HepG2 (cell line): ENCODE data around the gene METAP1D. TPM values are rescaled to one million over a fixed set of nuclear protein-coding genes. Genes with fewer than 3 reads are reported as not detected.

ENCODE experiments used
- ATAC-seq: fragments of 200-7000 bp; cut with Tn5 transposase; 3 replicates; pipeline ENCODE4 v1.9.1; 2020; ENCODE audit warnings: mild to moderate bottlenecking, moderate library complexity
- BruUV-seq: library from RNA; stranded (reverse); fragments of 400-500 nt; replicated peaks from 2 replicates; lab custom pipeline; 2021; lab: Mats Ljungman, UMichigan
- CTCF ChIA-PET: fragments of 300-600 bp; formaldehyde crosslinking; extraction: SDS; loops from one replicate; lab custom pipeline; 2021; ENCODE audit warnings: low total read pairs, inconsistent platforms, low intra/inter-chr PET ratio; lab: Yijun Ruan, JAX
- POLR2A ChIA-PET: fragments of 350-600 bp; sonication (Branson Sonifier 250); formaldehyde crosslinking; loops from one replicate; lab custom pipeline; 2020; ENCODE audit warnings: antibody characterized with exemption, inconsistent platforms; lab: Yijun Ruan, JAX
- DNase-seq: peaks from one replicate; pipeline ENCODE4 v3.0.0-alpha.2; 2015; ENCODE audit warnings: low spot score
- FAIRE-seq: peaks from 3 replicates; lab custom pipeline; 2011; peaks lifted over from hg19 to GRCh38; lab: Jason Lieb, UNC
- H2AFZ ChIP-seq: one replicate; pipeline ENCODE4 v1.6.1; 2011; ENCODE audit warnings: low read length, inconsistent platforms
- H3K27ac ChIP-seq: fragments of 300-600 bp; 3 replicates; pipeline ENCODE4 v1.8.0; 2011; ENCODE audit warnings: mixed run types, mild to moderate bottlenecking, mixed read lengths, low read length, inconsistent platforms; ENCODE audit not compliant: insufficient read depth; ENCODE audit errors: extremely low read length
- H3K27me3 ChIP-seq, 2 experiments: fragments of 200-600 bp in 1 of 2; 2 replicates in 1 of 2; 3 replicates in 1 of 2; pipeline versions ENCODE4 v1.6.0 to v1.8.0; 2011; ENCODE audit warnings: low read length in 2 of 2, mild to moderate bottlenecking in 2 of 2, moderate library complexity in 2 of 2, inconsistent platforms in 1 of 2; ENCODE audit not compliant: insufficient read depth in 2 of 2, control insufficient read depth in 1 of 2
- H3K36me3 ChIP-seq, 2 experiments: fragments of 200-600 bp in 1 of 2; replicated peaks in 1 of 2; 2 replicates in 1 of 2; 3 replicates in 1 of 2; pipeline versions ENCODE4 v1.5.1 to v1.8.0; 2011; ENCODE audit warnings: low read length in 2 of 2, inconsistent platforms in 1 of 2; ENCODE audit not compliant: insufficient read depth in 2 of 2, control insufficient read depth in 1 of 2
- H3K4me1 ChIP-seq: 2 replicates; pipeline ENCODE4 v1.5.1; 2012; ENCODE audit warnings: low read length, inconsistent platforms; ENCODE audit not compliant: insufficient read depth
- H3K4me2 ChIP-seq: 2 replicates; pipeline ENCODE4 v1.6.0; 2011; ENCODE audit warnings: low read depth, low read length, inconsistent platforms
- H3K4me3 ChIP-seq, 3 experiments: fragments of 200-600 bp in 1 of 3; sonication (generic), shearing (Covaris generic) in 1 of 3; replicated peaks in 1 of 3; 2 replicates each; pipeline ENCODE4 v1.5.1; 2011 to 2016; ENCODE audit warnings: low read length in 3 of 3, inconsistent platforms in 2 of 3, low read depth in 2 of 3, mild to moderate bottlenecking in 2 of 3, control low read depth in 1 of 3, mixed read lengths in 1 of 3; ENCODE audit not compliant: insufficient read depth in 1 of 3
- H3K79me2 ChIP-seq: one replicate; pipeline ENCODE4 v1.6.1; 2011; ENCODE audit warnings: low read length, inconsistent platforms; ENCODE audit not compliant: insufficient read depth
- H3K9ac ChIP-seq: 2 replicates; pipeline ENCODE4 v1.6.0; 2011; ENCODE audit warnings: mild to moderate bottlenecking, low read depth, low read length, inconsistent platforms; ENCODE audit not compliant: insufficient read depth
- H3K9me3 ChIP-seq: 2 replicates; pipeline ENCODE4 v1.5.1; 2012; ENCODE audit warnings: mild to moderate bottlenecking, low read length
- H4K20me1 ChIP-seq: 2 replicates; pipeline ENCODE4 v1.6.0; 2011; ENCODE audit warnings: inconsistent platforms, mild to moderate bottlenecking, low read length, moderate library complexity; ENCODE audit not compliant: insufficient read depth
- CBX2 ChIP-seq, 2 experiments: fragments of 200-600 bp in 1 of 2; sonication (generic); formaldehyde crosslinking in 1 of 2; IDR thresholded peaks; 2 replicates each; pipeline versions ENCODE4 v1.7.0 to v1.8.1; 2018 to 2022; ENCODE audit warnings: low read depth in 2 of 2, low read length in 1 of 2, mild to moderate bottlenecking in 1 of 2, missing genetic modification reagents in 1 of 2
- PHF5A ChIP-seq: IDR thresholded peaks from one replicate; pipeline ENCODE4 v1.6.1; 2018; ENCODE audit warnings: low read depth, missing genetic modification reagents; ENCODE audit not compliant: unreplicated experiment
- ZNF644 ChIP-seq: IDR thresholded peaks from 2 replicates; pipeline ENCODE4 v1.6.1; 2016; ENCODE audit warnings: low read depth
- ZNF703 ChIP-seq: sonication (generic); formaldehyde crosslinking; IDR thresholded peaks from 2 replicates; pipeline ENCODE4 v1.5.1; 2020; ENCODE audit warnings: missing genetic modification reagents, mild to moderate bottlenecking, moderate library complexity, borderline replicate concordance
- ZNF780A ChIP-seq: sonication (generic); formaldehyde crosslinking; IDR thresholded peaks from 2 replicates; pipeline ENCODE4 v1.8.0; 2022; ENCODE audit warnings: mild to moderate bottlenecking, missing genetic modification reagents, moderate library complexity
- WGBS: methylation state at CpG from one replicate; pipeline ENCODE4 v1.1.6; 2017; ENCODE audit warnings: low lambda C conversion rate; 5-methylcytosine and 5-hydroxymethylcytosine counted together
- in situ Hi-C: cut with HindIII; loops from 2 replicates; pipeline ENCODE4 v1.10.0; 2017; ENCODE audit warnings: low pct_unique_long_range_greater_than_20kb; ENCODE audit not compliant: extremely low pct_ligation_motif_present
- intact Hi-C: fragments of 100-400 bp; cut with micrococcal nuclease; formaldehyde crosslinking; loops from one replicate; pipeline ENCODE4 v1.10.0; 2022; ENCODE audit not compliant: unreplicated experiment
- polyA plus RNA-seq, 8 experiments: library from polyadenylated mRNA; depleted of rRNA in 3 of 8; stranded (reverse) in 7 of 8; unstranded in 1 of 8; fragments of >200 nt; fragmentation: Illumina TruSeq in 4 of 8; extraction: Trizol in 4 of 8; gene quantifications; 2 replicates each; pipeline versions ENCODE4 v1.2.1 to v1.2.3, GENCODE V29; 2011 to 2016; ENCODE audit warnings: low read depth in 4 of 8, missing spikeins in 1 of 8, mixed read lengths in 1 of 8; ENCODE audit not compliant: insufficient read depth in 1 of 8
- total RNA-seq, 5 experiments: library from RNA; depleted of rRNA; stranded (reverse); fragments of >200 nt; fragmentation: Illumina TruSeq; extraction: Trizol; gene quantifications; 2 replicates each; pipeline ENCODE4 v1.2.3, GENCODE V29; 2016; ENCODE audit warnings: low read depth in 1 of 5

METAP1D gene
- total and polyA plus RNA-seq, 2 of the 13 experiments (the other 11 are each of a cell fraction or from before 2014, with no cell fraction given): 14.7 to 21.6 TPM

- no peak for TF ChIP-seq PHF5A (CRISPR knock-in tag)
- no peak for TF ChIP-seq ZNF780A (CRISPR knock-in tag)
- no peak for TF ChIP-seq ZNF703 (CRISPR knock-in tag)
- TF ChIP-seq, all 625 proteins: peak for 13
These were observed 90.5 kb downstream of the METAP1D start (continued) for GRCh38 chr2:172090044-172090961.

DNA sequence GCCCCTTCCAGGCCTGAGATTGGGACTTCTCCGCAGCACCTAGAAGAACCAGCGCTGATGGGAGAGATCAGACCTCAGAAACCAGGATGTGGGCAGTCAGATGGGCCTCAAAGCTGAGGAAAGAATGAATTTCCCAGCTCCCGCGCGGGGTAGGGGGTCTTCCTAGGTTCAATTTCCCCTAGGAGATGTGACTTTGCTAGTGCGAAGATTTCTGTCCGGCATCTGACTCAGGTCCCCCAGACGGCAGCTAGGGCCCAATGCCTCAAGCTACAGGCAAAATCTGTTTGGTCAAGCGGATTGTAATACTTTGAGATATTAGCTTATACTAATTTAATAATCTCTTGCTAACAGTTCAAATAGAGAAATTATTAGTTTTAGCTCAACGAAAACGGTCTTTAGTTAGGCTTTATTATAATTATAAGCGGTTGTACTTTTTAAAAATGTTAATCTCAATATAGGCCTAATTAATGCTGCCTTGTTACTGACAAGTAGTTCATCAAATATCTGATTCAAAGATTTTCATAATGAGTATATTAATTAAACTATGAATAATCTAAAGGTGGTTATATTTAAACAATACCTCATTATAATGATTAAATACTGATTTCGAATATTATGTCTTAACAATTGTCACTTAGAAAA lies 91.4 kb downstream of the METAP1D start:
- H2AFZ ChIP-seq: no peak overlapping the region
- H3K36me3 ChIP-seq: no peaks in the 10 kb centered on the region
- peaks cover 19 to 99% of the 10 kb centered on the region in 2 experiments; a peak in 4 of 5 replicates for H3K27me3 ChIP-seq
- in situ Hi-C loops: no loop called here
- no peak overlapping the region for H3K27ac ChIP-seq
- no peaks in the 10 kb centered on the region for H3K9me3 ChIP-seq
- no peak overlapping the region for H3K4me3 ChIP-seq
- WGBS: 39% methylated on average over 13 of the region's 13 CpGs
- ChIA-PET CTCF (no interaction called here), POLR2A (interaction anchor here (2.5 kb wide), 1 partner anchor 11 kb away, joined by 16 read pairs; the partner anchor contains the start of gene DLX2)
- DNase-seq (no peak), ATAC-seq (no peak), FAIRE-seq (no peak)
- no peak overlapping the region for H3K4me2 ChIP-seq
- H3K79me2 ChIP-seq: no peaks in the 10 kb centered on the region
- TF ChIP-seq ZNF644 (CRISPR knock-in tag) (no peak), CBX2 (IDR thresholded peaks at IDR 0.05; ENCODE audit: low read depth, low read length) (0 out of 2 replicates have a peak, but pooled peaks have one; percentile 87), CBX2 (CRISPR knock-in tag; IDR thresholded peaks at IDR 0.05; ENCODE audit: low read depth) (no peak)
- H3K4me1 ChIP-seq: peaks cover 45% of the 10 kb centered on the region
- H3K9ac ChIP-seq: no peak overlapping the region
- intact Hi-C loops: no loop called here
- BruUV-seq: no TSS peak
- H4K20me1 ChIP-seq: peaks cover 8% of the 10 kb centered on the region; the same call in 1 of the 2 replicates
